HEK293T (cell line): Measurements from ENCODE around the gene LYRM9.

Source experiments
- FOXA1 ChIP-seq: fragments of 450-650 bp; IDR thresholded peaks from 2 replicates; pipeline ENCODE4 v1.6.1; 2016; ENCODE audit warnings: mild to moderate bottlenecking
- FOXK2 ChIP-seq: fragments of 450-650 bp; IDR thresholded peaks from 2 replicates; pipeline ENCODE4 v1.6.1; 2016; ENCODE audit warnings: mild to moderate bottlenecking
- FOXM1 ChIP-seq: fragments of 450-650 bp; IDR thresholded peaks from 2 replicates; pipeline ENCODE4 v1.6.1; 2017; ENCODE audit warnings: mild to moderate bottlenecking, borderline replicate concordance
- HDGF ChIP-seq: fragments of 450-650 bp; IDR thresholded peaks from 2 replicates; pipeline ENCODE4 v1.6.1; 2017; ENCODE audit warnings: antibody characterized with exemption, borderline replicate concordance
- PKNOX1 ChIP-seq: fragments of 450-650 bp; IDR thresholded peaks from 2 replicates; pipeline ENCODE4 v1.6.1; 2016

GRCh38 chr17:27853091-27853490 is 40.1 kb downstream of the LYRM9 start:
- no peak for TF ChIP-seq PKNOX1
- no peak for TF ChIP-seq FOXA1
- TF ChIP-seq FOXK2, result no peak
- no peak for TF ChIP-seq FOXM1
- no peak for TF ChIP-seq HDGF
